ENCODE results near the gene ABHD11.
"Not testable (repeated sequence)": the region's sequence is repeated elsewhere in the genome, so short reads cannot be mapped to it uniquely, and the experiment has no call there.

Gene ABHD11

DNA sequence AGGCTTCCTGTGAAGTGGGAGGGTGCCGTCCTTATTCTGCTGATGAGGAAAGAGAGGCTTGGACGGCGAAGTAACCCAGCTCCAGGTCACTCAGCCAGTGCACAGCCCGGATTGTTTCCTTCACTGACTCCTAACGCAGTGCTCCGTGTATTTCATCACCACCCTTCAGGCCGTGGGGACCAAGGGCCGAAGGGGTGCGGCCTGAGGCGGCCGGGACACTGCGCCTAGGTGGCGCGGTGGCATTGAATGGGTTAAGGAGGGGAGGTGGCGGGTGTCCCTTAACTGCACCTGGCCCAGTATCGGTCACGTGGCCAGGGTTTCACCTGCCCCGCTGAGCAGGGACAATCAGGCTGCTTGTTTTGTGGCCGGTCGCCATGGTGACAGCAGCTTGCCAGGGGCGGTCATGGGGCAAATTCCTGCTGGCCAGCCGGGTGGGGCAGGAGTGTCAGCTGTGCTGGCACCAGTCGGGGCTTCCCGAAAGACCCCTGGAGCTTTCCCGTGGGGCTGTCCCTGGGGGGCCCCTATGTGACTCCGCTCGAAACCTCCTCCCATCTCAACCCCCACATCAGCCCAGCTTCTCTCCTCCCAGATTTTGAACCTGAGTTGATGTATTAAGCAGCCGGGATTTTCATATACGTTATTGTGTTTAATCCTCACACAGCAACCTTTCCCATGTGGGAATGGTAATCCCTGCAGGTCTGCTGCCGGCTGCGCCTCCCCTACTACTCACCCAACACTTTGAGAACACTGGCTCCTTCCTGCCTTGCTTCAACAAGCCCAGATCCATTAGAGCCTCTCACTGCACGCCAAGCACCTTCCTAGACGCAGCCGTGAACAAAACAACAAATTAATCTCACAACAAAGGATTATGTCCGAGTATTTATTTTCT lies 4.4 kb upstream of the ABHD11 start:
- no peak for DNase-seq (ENCODE audit: low read depth in 2 of 2)

DNA sequence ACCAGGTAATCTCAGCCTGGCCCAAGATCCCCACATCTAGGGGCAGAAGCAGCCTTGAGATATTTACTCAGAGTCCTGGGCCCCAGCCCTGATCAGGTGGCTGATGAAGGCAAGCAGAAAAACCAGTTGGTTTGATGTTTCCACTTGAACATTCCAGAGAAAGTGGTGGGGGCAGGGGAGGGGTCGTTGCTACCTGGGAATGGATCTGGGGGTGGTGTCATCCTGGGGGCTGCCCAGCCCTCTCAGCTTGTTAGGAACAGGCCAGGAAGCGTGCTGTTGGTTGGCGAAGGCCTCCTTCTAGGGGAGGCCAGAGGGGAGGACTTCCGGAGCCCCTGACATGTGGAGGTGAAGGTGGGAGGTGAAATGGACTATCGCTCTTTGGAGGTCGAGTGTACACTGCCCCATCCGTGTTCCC lies 3.7 kb upstream of the ABHD11 start:
- no peak for DNase-seq (ENCODE audit: low read depth in 2 of 2)

DNA sequence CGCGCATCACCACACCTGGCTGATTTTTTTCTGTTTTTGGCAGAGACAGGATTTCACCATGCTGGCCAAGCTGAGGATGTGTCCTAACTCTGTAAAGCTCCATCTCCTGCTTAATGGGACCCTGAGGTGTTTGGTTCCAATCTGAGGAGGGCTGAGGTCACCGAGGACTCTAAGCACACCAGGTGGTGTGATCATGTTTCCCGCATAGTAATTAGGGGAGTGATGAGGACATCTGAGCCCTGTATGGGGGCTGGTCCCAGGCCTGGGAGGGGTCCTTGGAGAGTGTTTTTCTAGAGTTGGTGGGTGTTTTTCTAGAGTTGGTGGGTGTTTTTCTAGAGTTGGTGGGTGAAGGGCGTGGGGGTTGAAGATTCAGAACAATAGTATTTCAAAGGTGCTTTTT lies 3.0 kb upstream of the ABHD11 start:
- no peak for DNase-seq (ENCODE audit: low read depth in 2 of 2)

DNA sequence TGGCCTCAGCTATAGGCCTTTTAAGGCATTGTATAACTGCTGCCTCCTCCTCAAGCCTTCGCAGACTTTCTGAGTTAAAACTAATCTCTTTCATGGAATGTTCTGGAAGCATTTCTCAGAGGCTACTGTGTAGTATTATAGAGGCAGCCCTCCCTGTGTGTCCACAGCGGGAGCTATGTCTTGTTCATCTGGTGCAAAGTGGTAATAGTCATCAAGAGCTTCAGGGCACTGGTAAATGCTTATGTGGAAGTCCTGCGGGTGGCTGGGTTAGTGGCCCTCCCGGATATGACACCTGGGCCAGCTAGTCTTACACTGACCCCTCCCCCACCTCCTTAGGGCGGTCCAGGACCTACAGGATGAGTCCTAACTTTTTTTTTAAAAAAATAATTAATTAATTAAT lies 2.2 kb upstream of the ABHD11 start:
- DNase-seq (ENCODE audit: low read depth in 2 of 2): no peak

DNA sequence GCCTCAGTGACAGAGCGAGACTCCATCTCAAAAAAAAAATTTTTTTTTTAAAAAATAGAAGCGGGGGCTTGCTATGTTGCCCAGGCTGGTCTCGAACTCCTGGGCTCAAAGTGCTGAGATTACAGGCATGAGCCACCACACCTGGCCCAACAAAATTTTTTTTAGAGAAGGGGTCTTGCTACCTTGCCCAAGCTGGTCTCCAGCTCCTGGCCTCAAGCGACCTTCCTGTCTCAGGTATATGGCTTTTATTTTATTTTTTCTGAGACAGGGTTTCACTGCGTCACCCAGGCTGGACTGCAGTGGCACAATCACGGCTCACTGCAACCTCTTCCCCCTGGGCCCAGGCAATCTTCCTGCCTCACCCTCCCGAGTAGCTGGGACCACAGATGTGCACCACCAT lies 1.6 kb upstream of the ABHD11 start:
- no peak for DNase-seq (ENCODE audit: low read depth in 2 of 2)

GRCh38 chr7:73739387-73739767 lies 775 bp upstream of the ABHD11 start:
- no peak for DNase-seq (ENCODE audit: low read depth in 2 of 2)

DNA sequence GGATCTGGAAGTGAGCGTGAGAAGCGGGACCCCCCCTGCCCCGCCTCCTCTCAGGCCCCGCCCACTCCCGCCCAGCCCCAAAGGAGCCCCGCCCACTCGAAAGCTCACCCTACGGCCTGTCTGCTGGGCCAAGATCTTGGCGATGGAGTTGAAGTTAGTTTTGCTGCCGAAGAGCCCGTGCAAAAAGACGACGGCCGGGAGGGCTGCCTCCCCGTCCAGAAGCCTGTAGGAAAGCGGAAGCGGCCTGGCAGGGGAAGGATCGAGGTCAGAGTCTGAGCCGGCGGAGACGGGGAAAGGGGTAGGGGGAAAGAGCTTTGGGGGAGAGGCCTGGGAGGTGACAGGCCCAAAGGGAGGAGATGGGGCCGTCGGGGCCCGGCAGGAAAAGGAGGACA lies 386 bp downstream of the ABHD11 start:
- peak; percentile 25 to 57 for DNase-seq (ENCODE audit: low read depth in 2 of 2)

- DNase-seq (ENCODE audit: low read depth in 2 of 2): no peak
These were observed 947 bp downstream of the ABHD11 start for GRCh38 chr7:73737491-73738219.

DNA sequence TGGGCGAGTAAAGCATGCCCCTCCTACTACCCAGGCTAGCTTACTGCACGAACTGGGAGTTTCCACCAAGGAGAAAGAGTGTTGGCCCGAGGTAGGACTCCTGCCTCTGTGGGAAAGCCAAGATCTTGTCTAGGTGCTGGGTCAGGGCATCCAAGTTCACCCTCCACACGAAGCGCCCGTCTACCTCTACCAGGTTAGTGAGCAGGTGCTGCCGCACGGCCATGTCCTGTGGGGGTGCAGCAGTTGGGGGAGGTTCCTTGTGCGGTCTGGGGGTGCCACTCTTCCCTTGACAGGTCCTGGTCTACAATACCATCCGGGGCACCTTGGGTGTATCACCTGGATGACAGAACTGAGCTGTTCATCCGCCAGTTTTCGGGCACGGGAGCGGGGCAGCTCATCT lies 1.7 kb downstream of the ABHD11 start:
- no peak for DNase-seq (ENCODE audit: low read depth in 2 of 2)

DNA sequence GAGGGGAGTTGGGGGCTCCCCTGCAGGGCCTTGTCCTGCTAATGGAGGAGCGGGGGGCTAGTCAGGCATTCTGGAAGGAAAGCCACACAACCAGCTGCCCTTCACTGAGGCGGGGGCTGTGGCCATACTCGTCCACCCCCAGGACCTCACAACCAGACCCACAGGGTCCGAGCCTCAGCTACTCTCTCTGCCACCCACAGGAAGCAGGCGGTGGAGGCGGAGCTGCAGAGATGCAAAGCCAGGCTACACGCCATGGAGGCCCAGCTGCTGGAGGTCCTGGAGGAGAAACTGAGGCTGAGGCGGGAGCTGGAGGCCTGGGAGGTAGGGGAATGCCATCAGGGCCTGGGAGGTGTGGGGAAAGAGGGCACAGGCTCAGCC lies 3.1 kb downstream of the ABHD11 start:
- no peak for DNase-seq (ENCODE audit: low read depth in 2 of 2)

DNA sequence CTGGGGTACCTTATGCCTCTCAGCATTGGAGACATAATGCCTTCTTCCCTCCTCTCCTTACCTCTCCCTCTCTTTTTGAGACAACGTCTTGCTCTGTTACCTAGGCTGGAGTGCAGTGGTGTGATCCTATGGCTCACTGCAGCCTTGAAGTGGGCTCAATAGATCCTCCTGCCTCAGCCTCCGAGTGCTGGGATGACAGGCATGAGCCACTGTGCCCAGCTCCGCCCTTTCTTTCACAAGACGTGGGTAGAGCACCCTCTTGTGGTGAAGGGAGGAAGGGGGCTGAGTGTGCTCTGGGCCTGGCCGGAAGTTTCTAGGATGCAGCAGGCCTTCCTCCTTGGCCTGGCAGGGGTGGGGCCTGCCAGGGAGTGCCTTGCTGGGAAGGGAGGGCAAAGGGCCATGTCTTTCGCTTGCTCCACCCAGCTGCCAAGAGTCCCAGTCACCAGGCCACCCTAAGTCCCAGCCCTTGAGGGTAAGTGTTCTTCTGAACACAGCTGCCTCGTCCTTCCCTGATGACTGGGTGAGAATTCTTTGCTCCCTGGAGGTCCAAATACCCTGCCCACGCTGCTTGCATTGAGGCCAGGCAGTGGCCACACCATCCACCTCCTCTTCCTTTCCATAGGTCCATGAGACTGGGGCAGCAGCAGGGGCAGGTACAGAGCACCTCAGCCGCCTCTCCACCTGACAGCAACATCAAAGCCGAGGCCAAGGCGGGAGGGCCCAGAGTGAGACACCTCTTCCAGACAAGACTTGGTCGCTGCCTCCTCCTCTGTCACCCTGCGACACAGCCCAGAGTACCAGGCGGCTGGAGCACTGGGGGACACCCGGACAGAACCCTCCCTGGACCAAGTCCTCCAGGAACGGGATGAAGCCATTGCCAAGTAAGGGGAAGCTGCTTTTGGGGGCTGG lies 3.7 kb downstream of the ABHD11 start:
- peak; percentile 61 to 64 for DNase-seq (ENCODE audit: low read depth in 2 of 2)

DNA sequence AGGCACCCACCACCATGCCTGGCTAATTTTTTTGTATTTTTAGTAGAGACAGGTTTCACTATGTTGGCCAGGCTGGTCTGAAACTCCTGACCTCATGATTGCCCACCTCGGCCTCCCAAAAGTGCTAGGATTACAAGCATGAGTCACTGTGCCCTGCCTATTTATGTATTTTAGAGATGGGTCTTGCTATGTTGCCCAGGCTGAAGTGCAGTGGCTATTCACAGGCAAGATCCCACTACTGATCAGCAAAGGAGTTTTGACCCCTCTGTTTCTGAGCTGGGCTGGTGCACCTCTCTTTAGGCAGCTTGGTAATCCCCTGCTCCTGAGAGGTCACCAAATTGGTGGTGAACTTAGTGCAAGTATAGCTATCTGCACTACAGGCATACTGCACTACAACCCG lies 6.2 kb downstream of the ABHD11 start:
- no peak for DNase-seq (ENCODE audit: low read depth in 2 of 2)

- DNase-seq (ENCODE audit: low read depth in 2 of 2): no peak
These were observed 8.1 kb downstream of the ABHD11 start for GRCh38 chr7:73730485-73730884.

DNA sequence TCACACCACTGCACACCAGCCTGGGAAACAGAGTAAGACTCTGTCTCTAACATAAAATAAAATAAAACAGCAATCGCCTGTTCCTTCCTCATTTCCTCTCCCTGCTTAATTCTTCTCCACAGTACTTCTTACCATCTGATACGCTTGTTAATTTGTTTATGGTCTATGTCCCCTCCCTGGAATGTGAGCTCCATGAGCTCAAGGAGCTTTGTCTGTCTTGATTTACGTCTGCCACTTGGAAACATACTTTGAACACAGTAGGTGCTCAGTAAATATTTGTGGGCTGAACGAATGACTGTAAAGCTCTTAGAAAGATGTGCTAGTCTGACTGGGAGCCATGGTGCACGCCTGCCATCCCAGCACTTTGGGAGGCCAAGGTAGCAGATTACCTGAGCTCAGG lies 10.1 kb downstream of the ABHD11 start:
- no peak for DNase-seq (ENCODE audit: low read depth in 2 of 2)

DNA sequence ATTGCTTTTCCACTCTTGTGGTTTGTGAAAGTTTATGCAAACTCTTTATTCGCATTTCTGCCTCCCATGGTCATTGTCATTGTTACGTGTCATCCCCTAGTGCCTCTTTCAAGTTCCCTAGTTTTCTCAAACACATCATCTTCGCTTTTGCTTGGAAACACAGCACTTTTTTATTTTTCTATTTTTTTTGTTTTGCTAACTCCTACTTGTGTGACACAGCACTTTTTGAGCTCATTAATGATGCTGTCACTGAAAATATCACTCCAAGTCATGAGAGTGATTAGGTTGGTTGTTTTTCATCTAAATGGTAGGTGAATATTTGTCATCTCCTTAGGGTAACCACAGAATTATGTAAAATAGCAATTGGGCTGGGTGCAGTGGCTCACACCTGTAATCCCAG lies 10.7 kb downstream of the ABHD11 start:
- no peak for DNase-seq (ENCODE audit: low read depth in 2 of 2)

GRCh38 chr7:73726083-73726466 lies 12.5 kb downstream of the ABHD11 start:
- DNase-seq (ENCODE audit: low read depth in 2 of 2): no peak

DNA sequence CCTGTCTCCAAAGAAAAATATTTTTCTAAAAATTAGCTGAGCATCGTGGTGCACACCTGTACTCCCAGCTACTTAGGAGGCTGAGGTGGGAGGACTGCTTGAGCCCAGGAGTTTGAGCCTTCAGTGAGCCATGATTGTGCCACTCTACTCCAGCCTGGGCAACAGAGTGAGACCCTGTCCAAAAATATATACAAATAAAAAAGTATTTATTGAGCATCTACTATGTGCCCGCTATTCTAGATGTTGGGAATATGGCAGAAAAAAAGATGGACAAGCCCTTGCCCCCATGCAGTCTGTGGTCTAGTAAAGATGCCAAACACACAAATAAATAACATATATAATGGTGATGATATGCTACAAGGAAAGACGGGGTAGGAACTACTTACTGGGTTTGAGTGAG lies 14.8 kb downstream of the ABHD11 start:
- DNase-seq (ENCODE audit: low read depth in 2 of 2): no peak

- no peak for DNase-seq (ENCODE audit: low read depth in 2 of 2)
These were observed 15.8 kb downstream of the ABHD11 start for GRCh38 chr7:73722785-73723184.

DNA sequence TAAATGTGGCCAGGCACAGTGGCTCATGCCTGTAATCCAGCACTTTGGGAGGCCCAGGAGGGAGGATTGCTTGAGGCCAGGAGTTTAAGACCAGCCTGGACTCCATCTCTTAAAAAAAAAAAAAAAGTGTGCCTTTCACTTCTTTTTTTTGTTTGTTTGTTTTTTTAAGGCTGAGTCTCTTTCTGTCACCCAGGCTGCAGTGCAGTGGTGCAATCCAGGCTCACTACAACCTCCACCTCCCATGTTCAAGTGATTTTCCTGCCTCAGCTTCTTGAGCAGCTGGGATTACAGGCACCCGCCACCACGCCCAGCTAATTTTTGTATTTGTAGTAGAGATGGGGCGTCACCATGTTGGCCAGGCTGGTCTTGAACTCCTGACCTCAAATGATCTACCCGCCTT lies 16.4 kb downstream of the ABHD11 start:
- DNase-seq (ENCODE audit: low read depth in 2 of 2): not testable (repeated sequence)

DNA sequence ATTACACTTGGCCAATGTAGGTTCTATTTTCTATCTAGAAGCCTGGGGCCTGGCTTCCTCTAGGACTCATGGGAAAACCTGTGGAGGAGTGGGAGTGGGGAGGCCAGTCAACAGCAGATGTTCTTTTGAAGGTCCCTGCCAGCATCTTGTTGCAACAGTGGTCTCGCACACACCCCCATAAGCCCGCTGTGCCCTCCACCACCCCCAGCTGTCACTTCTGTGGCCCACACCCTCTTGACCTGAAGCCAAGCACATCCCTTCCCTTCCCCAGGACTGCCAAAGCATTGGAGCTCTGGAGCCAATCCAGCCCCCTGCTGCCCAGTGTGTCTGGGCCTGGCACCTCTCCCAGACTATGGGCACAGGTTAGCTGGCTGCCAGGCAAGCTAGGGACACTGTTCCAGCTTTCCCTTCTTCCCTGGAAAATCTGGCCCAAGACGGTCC lies 17.2 kb downstream of the ABHD11 start:
- DNase-seq (ENCODE audit: low read depth in 2 of 2): no peak

GRCh38 chr7:73720443-73720842 lies 18.2 kb downstream of the ABHD11 start:
- DNase-seq (ENCODE audit: low read depth in 2 of 2): not testable (repeated sequence)

DNA sequence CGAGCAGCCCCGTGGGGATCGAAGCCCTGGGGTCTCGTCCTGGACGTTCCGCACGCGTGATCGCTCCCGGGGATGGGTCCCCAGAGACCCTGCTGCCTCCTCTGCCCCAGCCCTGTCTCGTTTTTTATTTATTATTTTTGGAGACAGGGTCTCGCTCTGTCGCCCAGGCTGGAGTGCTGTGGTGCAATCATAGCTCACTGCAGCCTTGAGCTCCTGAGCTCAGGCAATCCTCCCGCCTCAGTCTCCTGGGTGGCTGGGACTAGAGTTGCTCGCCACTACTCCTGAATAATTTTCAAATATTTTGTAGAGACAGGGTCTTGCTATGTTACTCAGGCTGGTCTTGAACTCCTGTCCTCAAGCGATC lies 18.8 kb downstream of the ABHD11 start:
- DNase-seq (ENCODE audit: low read depth in 2 of 2): no peak

Measured in stimulated activated CD4-positive, alpha-beta T cell treated with anti-CD3 and anti-CD28 coated beads, Interleukin-1b, Interleukin-23, amount 100 ng/mL, for 1 hour (primary cell).